Nephron (organoid): ENCODE data around the gene RAB26.

Experiments used
- H3K27ac Mint-ChIP-seq, 3 experiments: 2 replicates each; pipeline ENCODE4 v1.8.0; 2020; ENCODE audit warnings: mixed read lengths in 3 of 3, mild to moderate bottlenecking in 2 of 3, moderate library complexity in 1 of 3
- H3K27me3 Mint-ChIP-seq: 2 replicates; pipeline ENCODE4 v1.8.0; 2021; ENCODE audit warnings: low read depth, mild to moderate bottlenecking, moderate library complexity, mixed read lengths
- H3K36me3 Mint-ChIP-seq: 2 replicates; pipeline ENCODE4 v1.8.0; 2020; ENCODE audit warnings: low read depth, mixed read lengths
- H3K4me1 Mint-ChIP-seq: 2 replicates; pipeline ENCODE4 v1.8.0; 2020; ENCODE audit warnings: mixed read lengths
- H3K4me3 Mint-ChIP-seq, 3 experiments: 2 replicates each; pipeline ENCODE4 v1.8.0; 2020; ENCODE audit warnings: mild to moderate bottlenecking in 3 of 3, mixed read lengths in 3 of 3, moderate library complexity in 2 of 3
- H3K9me3 Mint-ChIP-seq: 2 replicates; pipeline ENCODE4 v1.8.0; 2020; ENCODE audit warnings: mixed read lengths
- TF ChIP-seq, protein P1 (sequence below), 3 experiments: fragments of 200-600 bp; sonication (generic); IDR thresholded peaks; one replicate each; pipeline ENCODE4 v1.5.0; 2021; ENCODE audit warnings: antibody characterized with exemption in 3 of 3; ENCODE audit not compliant: unreplicated experiment in 3 of 3

The RAB26 gene

GRCh38 chr16:2151188-2152091, 3.0 kb downstream of the RAB26 start:
- H3K27me3 Mint-ChIP-seq, result no peaks in the 10 kb centered on the region
- H3K4me1 Mint-ChIP-seq, result peaks cover 36% of the 10 kb centered on the region
- TF ChIP-seq, protein P1, sequence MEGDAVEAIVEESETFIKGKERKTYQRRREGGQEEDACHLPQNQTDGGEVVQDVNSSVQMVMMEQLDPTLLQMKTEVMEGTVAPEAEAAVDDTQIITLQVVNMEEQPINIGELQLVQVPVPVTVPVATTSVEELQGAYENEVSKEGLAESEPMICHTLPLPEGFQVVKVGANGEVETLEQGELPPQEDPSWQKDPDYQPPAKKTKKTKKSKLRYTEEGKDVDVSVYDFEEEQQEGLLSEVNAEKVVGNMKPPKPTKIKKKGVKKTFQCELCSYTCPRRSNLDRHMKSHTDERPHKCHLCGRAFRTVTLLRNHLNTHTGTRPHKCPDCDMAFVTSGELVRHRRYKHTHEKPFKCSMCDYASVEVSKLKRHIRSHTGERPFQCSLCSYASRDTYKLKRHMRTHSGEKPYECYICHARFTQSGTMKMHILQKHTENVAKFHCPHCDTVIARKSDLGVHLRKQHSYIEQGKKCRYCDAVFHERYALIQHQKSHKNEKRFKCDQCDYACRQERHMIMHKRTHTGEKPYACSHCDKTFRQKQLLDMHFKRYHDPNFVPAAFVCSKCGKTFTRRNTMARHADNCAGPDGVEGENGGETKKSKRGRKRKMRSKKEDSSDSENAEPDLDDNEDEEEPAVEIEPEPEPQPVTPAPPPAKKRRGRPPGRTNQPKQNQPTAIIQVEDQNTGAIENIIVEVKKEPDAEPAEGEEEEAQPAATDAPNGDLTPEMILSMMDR (IDR thresholded peaks at IDR 0.05; ENCODE audit: unreplicated experiment in 3 of 3), result no peak
- H3K27ac Mint-ChIP-seq, result peak overlapping the region in 1 of 3 experiments; percentile 33
- no peaks in the 10 kb centered on the region for H3K9me3 Mint-ChIP-seq
- H3K4me3 Mint-ChIP-seq, result peak overlapping the region; percentile 78 to 85 (median 84)
- H3K36me3 Mint-ChIP-seq, result peaks cover 5% of the 10 kb centered on the region

DNA sequence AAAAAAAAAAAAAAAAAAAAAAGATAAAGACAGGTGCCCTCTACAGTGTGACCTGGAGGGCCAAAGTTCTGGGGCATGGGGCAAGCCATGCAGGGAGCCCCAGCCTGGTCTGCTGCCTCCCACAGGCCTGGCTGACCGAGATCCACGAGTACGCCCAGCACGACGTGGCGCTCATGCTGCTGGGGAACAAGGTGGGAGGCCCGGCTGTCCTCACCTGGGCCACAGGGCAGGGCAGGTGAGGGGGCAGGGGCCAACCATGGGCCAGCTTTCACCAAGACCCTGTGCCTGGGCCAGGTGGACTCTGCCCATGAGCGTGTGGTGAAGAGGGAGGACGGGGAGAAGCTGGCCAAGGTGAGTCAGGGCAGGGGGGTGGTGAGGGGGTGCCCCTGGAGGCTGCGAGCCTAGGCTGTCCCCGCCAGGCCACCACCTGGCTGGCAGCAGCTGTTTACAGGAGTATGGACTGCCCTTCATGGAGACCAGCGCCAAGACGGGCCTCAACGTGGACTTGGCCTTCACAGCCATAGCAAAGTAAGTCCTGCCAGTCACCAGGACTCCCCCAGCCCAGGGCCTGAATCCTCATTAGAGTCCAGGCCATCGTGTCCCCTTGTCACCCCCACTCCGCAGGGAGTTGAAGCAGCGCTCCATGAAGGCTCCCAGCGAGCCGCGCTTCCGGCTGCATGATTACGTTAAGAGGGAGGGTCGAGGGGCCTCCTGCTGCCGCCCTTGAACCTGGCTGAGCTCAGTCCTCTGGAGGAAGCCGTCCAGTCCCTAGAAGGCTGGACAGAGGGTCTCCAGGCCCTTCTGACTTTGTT, 4.5 kb downstream of the RAB26 start:
- Mint-ChIP-seq H3K27ac (peak overlapping the region; percentile 29 to 88 (median 52)), H3K9me3 (no peaks in the 10 kb centered on the region), H3K27me3 (no peaks in the 10 kb centered on the region), H3K4me1 (peaks cover 47% of the 10 kb centered on the region), H3K36me3 (peaks cover 5% of the 10 kb centered on the region), H3K4me3 (peak overlapping the region; percentile 85 to 88 (median 85))
- TF ChIP-seq, protein P1 (IDR thresholded peaks at IDR 0.05; ENCODE audit: unreplicated experiment in 3 of 3), result no peak

DNA sequence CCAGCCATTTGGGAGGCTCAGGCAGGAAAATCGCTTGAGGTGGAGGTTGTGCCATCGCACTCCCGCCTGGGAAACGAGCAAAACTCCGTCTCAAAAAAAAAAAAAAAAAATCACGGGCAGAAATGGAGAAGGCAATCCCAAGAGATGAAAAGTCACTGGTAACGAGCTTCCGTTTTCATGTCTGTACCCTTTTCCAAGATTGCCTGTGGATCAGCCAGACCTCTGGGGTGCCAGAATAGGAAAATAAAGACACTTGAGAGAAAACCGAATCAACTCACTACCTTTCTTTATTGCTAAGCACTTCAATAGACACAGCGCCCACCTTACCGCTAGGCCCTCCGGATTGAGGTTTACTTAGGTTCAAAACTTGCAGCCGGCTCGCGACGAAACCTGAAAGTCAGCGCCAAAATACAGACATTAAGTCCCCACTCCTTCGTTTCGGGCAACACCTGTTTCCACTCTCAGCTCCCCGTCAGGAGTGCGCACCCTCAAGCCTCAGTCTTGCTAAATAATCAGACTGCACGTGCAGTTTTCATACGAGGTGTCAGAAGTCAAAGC, 6.2 kb downstream of the RAB26 start:
- Mint-ChIP-seq H3K9me3 (no peaks in the 10 kb centered on the region), H3K27me3 (no peaks in the 10 kb centered on the region), H3K4me1 (peaks cover 53% of the 10 kb centered on the region), H3K4me3 (peak overlapping the region; percentile 85 to 88 (median 85)), H3K27ac (peak overlapping the region; percentile 10 to 52 (median 37)), H3K36me3 (peaks cover 5% of the 10 kb centered on the region)
- TF ChIP-seq, protein P1 (IDR thresholded peaks at IDR 0.05; ENCODE audit: unreplicated experiment in 3 of 3), result no peak

DNA sequence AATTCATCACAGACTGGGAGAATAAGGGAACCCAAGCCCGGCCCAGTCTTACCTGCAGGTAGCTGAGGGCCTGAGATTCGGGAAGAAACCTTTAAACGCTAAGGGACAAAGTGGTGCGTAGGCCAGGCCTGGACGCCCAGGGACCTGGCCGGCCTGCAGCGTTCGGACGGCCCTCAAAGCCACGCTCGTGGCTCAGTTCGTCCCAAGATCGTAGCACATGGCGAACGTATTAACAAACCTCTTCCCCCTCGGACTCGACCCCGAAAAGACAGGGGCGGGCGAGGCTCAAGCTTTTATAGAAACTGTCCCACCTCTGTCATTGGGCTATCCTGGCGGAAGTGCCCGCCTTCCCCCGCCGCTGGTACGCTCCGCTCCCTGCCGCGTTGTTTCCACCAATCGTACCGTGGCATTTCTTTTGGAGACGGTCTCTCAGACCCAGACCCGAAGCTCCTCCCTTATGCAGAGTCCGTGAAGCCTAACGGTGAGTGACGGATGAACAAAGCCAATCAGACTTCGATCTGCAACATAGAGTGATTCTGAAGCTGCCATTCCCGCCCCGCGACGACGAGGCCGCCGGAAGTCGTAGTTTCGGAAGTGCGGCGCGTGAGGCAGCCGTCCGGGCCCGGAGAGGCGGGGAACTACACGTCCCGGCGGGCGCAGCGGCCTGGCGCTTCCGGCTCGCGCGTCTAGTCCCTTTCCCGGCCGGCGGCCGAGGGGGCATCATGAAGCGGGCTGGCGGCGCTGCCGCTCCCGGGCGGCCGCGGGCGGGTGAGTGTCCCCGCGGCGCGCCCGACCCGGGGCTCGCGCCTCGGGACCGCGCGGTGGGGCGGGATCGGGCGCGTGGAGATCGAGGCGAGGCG, 6.9 kb downstream of the RAB26 start, which contains the start of gene TRAF7:
Gene TRAF7 (plus strand): TSS at position 692 of the 860 bp plus-strand sequence. CDS start 8,139 bp downstream, outside the sequence.
- Mint-ChIP-seq H3K27me3 (no peaks in the 10 kb centered on the region), H3K27ac (peak within 1 kb of the TSS; percentile 68 to 91 (median 77)), H3K36me3 (peaks cover 5% of the 10 kb centered on the region), H3K4me3 (peak within 1 kb of the TSS; percentile 93 to 99 (median 99)), H3K9me3 (no peaks in the 10 kb centered on the region), H3K4me1 (peaks cover 48% of the 10 kb centered on the region)
- TF ChIP-seq, protein P1 (IDR thresholded peaks at IDR 0.05; ENCODE audit: unreplicated experiment in 3 of 3), result no peak
